Esophagus mucosa (tissue), 1 donor: ENCODE measurements around the gene VCY1B. TPM values are rescaled to one million over a fixed set of nuclear protein-coding genes. Genes with fewer than 3 reads are reported as not detected.
"Not testable (repeated sequence)": the region's sequence is repeated elsewhere in the genome, so short reads cannot be mapped to it uniquely, and the experiment has no call there.

Experiments
- ATAC-seq: fragments of 200-7000 bp; cut with Tn5 transposase; one replicate; pipeline ENCODE4 v1.9.1; 2020
- total RNA-seq: library from RNA; stranded (reverse); gene quantifications from one replicate; pipeline ENCODE4 v1.2.4, GENCODE V29; 2023
- donor health status: DM: yes; HTN: yes; CAD: no.

VCY1B gene
- not detected for total RNA-seq

DNA sequence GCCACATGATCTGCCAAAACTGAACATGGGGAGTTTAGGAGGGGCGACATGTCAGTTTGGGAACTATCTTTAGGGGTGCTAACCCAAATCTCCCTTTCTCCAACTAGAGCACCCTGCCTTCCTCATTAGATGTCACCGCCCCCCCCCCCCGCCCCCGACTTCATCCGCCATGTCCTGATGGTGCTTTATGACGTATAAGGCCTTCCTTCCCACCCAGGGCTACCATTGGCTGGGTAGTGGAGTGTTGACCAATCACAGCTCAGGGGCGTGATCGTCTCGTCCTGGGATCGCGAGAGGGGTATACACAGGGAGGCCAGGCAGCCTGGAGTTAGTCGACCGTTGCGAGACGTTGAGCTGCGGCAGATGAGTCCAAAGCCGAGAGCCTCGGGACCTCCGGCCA, at the start of gene VCY1B:
Gene VCY1B, plus strand, starts transcription at position 301 of the 400 bp plus-strand sequence. Its CDS starts 63 bp downstream, at position 364.
- not testable (repeated sequence) for ATAC-seq

DNA sequence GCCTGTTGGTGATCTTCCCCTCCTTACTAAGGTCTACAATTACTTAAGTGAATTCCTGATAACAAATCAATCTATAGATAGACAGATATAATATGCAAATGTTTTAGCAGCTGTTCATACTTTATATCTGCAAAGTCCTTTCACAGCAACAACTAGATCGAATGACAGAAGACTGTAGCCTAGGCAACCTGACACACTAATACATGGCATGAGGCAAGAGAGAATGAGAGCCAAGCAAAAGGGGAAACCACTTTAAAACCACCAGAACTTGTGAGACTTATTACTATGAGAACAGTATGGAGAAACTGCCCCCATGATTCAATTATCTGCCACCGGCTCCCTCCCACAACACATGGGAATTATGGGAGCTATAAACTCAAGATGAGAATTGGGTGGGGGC, 44.1 kb upstream of the VCY1B start:
- not testable (repeated sequence) for ATAC-seq

DNA sequence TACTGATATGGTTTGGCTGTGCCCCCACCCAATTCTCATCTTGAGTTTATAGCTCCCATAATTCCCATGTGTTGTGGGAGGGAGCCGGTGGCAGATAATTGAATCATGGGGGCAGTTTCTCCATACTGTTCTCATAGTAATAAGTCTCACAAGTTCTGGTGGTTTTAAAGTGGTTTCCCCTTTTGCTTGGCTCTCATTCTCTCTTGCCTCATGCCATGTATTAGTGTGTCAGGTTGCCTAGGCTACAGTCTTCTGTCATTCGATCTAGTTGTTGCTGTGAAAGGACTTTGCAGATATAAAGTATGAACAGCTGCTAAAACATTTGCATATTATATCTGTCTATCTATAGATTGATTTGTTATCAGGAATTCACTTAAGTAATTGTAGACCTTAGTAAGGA, 25.6 kb upstream of the VCY1B start:
- ATAC-seq: not testable (repeated sequence)

DNA sequence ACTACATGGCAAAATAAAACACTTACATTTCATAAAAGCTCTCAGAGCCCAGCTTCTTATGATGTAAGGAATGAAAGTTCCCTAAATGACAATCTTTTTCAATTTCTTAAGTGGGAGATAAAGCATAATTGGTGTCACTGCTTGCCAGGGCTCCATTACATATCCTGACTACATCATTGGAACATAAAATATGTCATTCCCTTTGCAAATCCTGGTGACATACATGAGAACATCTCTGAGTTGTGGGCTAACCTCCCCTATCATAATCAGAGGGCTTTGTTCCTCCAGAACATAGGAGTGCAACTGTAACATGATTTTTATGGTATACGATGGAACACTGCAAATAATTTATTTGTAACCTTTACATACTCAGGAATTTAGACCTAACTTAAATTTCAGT, 29.9 kb downstream of the VCY1B start:
- ATAC-seq: no peak

Other genes starting within 250 kb of the VCY1B start
- gene VCY, start 69.8 kb upstream of the VCY1B start, total RNA-seq: not detected